NOMO-1 (cell line): ENCODE measurements around the gene SEPTIN8.

Experiments used
- DNase-seq, 2 experiments: peaks; one replicate each; lab custom pipeline; 2025; ENCODE audit not compliant: unreplicated experiment in 2 of 2; lab: John Stamatoyannopoulos, UW

The SEPTIN8 gene

DNA sequence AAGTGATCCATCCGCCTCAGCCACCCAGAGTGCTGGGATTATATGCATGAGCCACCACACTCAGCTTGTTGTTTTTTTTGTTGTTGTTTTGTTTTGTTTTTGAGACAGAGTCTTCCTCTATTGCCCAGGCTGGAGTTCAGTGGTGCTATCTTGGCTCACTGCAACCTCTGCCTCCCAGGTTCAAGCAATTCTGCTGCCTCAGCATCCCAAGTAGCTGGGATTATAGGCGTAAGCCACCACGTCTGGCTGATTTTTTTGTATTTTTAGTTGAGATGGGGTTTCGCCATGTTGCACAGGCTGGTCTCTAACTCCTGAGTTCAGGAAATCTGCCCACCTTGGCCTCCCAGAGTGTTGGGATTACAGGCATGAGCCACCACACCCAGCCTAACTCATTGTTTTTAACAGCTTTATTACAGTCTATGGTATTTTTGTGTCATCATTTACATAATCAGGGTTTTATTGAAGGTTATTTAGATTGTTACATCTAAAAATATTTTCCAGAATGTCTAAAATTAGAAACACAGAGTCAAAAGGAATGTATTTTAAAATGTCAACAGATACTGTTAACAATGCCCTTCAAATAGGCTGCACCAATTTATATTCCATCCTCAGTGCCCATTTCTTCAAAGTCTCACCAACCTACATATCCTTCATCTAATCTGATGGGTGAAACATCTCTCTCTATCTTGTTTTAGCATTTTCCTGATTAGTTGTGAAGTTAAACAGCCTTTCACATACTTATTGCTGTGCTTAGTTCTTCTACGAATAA, 58.3 kb downstream of the SEPTIN8 start:
- no peak for DNase-seq

DNA sequence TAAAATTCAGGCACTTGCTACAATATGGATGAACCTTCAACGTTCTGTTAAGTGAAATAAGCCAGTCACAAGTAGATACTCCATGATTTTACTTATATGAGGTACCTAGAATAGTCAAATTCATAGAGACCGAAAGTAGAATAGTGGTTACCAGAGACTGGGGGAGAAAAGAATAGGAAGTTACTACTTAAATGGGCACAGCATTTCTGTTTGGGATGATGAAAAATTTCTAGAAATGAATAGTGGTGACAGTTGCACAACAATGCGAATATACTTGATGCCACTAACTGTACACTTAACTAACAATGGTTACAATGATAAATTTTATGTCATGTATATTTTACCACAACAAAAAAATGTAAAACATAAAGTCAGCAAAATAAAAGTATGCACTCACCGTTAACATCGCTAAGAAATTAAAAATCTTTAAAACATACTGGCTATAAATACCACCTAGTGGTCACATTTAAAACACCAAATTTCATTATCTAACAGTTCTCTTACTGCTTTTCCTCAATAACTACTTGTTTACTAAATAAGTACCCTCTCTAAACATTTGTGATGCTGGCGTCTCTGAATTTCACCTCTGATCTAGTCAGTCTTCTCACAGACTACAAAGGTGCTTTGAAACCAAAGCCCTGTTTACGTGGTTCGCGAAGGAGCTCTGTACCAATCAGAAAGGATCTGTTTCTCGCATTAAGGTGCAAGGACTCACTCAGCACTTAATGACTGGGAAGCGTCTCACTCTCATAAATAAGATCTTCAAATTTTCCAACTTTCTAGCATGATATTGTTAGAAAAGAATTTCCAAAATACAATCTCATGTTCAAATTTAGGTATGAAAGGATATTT, 62.4 kb downstream of the SEPTIN8 start:
- peak in 1 of 2 experiments; percentile 37 for DNase-seq

DNA sequence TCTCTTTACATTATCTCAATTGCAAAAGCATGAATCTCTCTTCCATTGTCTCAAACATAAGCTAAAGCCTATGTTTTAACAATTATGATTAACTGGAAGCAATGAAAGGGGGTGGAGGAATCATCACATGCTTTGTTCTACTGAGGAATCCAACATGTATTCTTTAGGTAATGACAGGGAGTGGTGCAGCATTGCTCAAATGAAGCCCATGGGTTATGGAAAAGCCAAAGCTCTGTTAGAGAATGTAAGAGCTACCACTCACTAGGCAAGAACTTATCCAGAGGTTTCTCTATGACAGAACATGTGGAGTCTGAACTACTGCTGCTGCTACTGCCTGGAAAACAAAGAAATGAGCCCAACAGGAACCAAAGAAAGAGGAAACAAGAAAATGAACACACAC, 68.4 kb downstream of the SEPTIN8 start:
- peak in 1 of 2 experiments; percentile 7 for DNase-seq

DNA sequence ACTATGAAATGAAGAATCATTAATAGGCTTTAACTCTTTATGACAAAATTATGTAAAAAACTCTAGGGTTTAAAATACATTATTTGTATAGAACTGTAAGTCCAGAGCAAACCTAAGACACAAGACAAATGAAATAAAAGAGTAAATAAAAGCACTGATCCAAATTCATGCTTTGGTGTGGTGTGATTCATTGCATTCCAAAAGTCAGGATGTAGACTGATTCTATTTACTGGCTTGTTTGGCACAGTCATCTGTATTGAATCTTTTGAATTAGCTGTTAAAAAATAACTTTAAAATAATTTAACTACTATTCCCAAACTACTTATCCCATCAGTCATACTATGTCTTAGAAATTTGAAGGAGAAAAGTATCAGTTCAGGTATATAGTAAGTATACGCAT, 72.2 kb downstream of the SEPTIN8 start:
- no peak for DNase-seq
